H1 (cell line): ENCODE data around the gene ZNF813. TPM values are rescaled to one million over a fixed set of nuclear protein-coding genes. Genes with fewer than 3 reads are reported as not detected.

Source experiments
- BACH1 ChIP-seq: IDR thresholded peaks from 2 replicates; pipeline ENCODE4 v1.6.1; 2012; ENCODE audit warnings: low read length, improper control_type of control experiment
- CBX5 ChIP-seq: fragments of 300-800, 300-1000 bp; sonication (generic); IDR thresholded peaks from 2 replicates; pipeline ENCODE4 v1.7.1; 2016; ENCODE audit warnings: antibody characterized with exemption, low read length, low read depth
- CHD1 ChIP-seq: IDR thresholded peaks from 2 replicates; pipeline ENCODE4 v1.6.1; 2012; ENCODE audit warnings: low read depth, low read length, improper control_type of control experiment
- CHD2 ChIP-seq: IDR thresholded peaks from 2 replicates; pipeline ENCODE4 v1.6.1; 2012; ENCODE audit warnings: low read length, improper control_type of control experiment
- CREB1 ChIP-seq: IDR thresholded peaks from 2 replicates; pipeline ENCODE4 v1.6.1; 2012; ENCODE audit warnings: inconsistent platforms
- GTF2F1 ChIP-seq: IDR thresholded peaks from 2 replicates; pipeline ENCODE4 v1.6.1; 2012; ENCODE audit warnings: low read depth, low read length, improper control_type of control experiment, borderline replicate concordance
- JUND ChIP-seq: IDR thresholded peaks from 2 replicates; pipeline ENCODE4 v1.6.1; 2011; ENCODE audit warnings: mild to moderate bottlenecking, improper control_type of control experiment, low read length
- KDM1A ChIP-seq: fragments of 200-600, 300-600 bp; sonication (generic); IDR thresholded peaks from 2 replicates; pipeline ENCODE4 v1.7.1; 2016; ENCODE audit warnings: mild to moderate bottlenecking, low read length, borderline replicate concordance
- KDM5A ChIP-seq: fragments of 200-600 bp; IDR thresholded peaks from 2 replicates; pipeline ENCODE4 v1.7.1; 2012; ENCODE audit warnings: mild to moderate bottlenecking, low read length, inconsistent platforms, mixed read lengths
- POU5F1 ChIP-seq: IDR thresholded peaks from 2 replicates; pipeline ENCODE4 v1.6.1; 2011; ENCODE audit warnings: low read depth, mild to moderate bottlenecking, low read length, moderate library complexity
- RAD21 ChIP-seq, 2 experiments: IDR thresholded peaks in 1 of 2; conservative IDR thresholded peaks in 1 of 2; 2 replicates each; pipeline ENCODE4 v1.6.1; 2011; ENCODE audit warnings: low read depth in 2 of 2, low read length in 2 of 2, improper control_type of control experiment in 1 of 2, inconsistent platforms in 1 of 2, mild to moderate bottlenecking in 1 of 2, moderate library complexity in 1 of 2
- RBBP5 ChIP-seq: IDR thresholded peaks from 2 replicates; pipeline ENCODE4 v1.7.1; 2012; ENCODE audit warnings: low read depth, mild to moderate bottlenecking, inconsistent platforms, low read length, moderate library complexity, borderline replicate concordance
- RNF2 ChIP-seq: fragments of 200-900, 300-1000 bp; sonication (generic); IDR thresholded peaks from 2 replicates; pipeline ENCODE4 v1.7.1; 2016; ENCODE audit warnings: borderline replicate concordance, low read depth, mild to moderate bottlenecking, antibody characterized with exemption, low read length; ENCODE audit not compliant: poor library complexity, severe bottlenecking; ENCODE audit errors: missing control alignments
- RXRA ChIP-seq: IDR thresholded peaks from 2 replicates; pipeline ENCODE4 v1.6.1; 2011; ENCODE audit warnings: low read depth, mild to moderate bottlenecking, low read length, moderate library complexity; ENCODE audit not compliant: insufficient read depth
- SIRT6 ChIP-seq: IDR thresholded peaks from one replicate; pipeline ENCODE4 v1.7.1; 2012; ENCODE audit warnings: low read length, inconsistent platforms
- SP1 ChIP-seq: IDR thresholded peaks from 2 replicates; pipeline ENCODE4 v1.6.1; 2011; ENCODE audit warnings: low read depth, low read length
- SP2 ChIP-seq: IDR thresholded peaks from 2 replicates; pipeline ENCODE4 v1.6.1; 2012; ENCODE audit warnings: mild to moderate bottlenecking, low read length, inconsistent platforms
- SP4 ChIP-seq: IDR thresholded peaks from 2 replicates; pipeline ENCODE4 v1.6.1; 2012; ENCODE audit warnings: low read length, inconsistent platforms
- SRF ChIP-seq: IDR thresholded peaks from 2 replicates; pipeline ENCODE4 v1.6.1; 2011; ENCODE audit warnings: mild to moderate bottlenecking, low read depth, low read length, moderate library complexity
- TBP ChIP-seq: IDR thresholded peaks from 2 replicates; pipeline ENCODE4 v1.6.1; 2011; ENCODE audit warnings: low read depth, low read length, improper control_type of control experiment
- TCF12 ChIP-seq: IDR thresholded peaks from 2 replicates; pipeline ENCODE4 v1.6.1; 2011; ENCODE audit warnings: low read depth, mild to moderate bottlenecking, low read length
- ZNF274 ChIP-seq: IDR thresholded peaks from 2 replicates; pipeline ENCODE4 v1.7.0; 2012; ENCODE audit warnings: low read length, borderline replicate concordance; ENCODE audit errors: extremely low read depth
- polyA plus RNA-seq, 7 experiments: library from polyadenylated mRNA; depleted of rRNA in 3 of 7; stranded (reverse) in 5 of 7; unstranded in 2 of 7; fragments of >200 nt in 5 of 7; fragments of 200-250 nt in 2 of 7; gene quantifications; 1 replicate in 5 of 7; 2 replicates in 1 of 7; 4 replicates in 1 of 7; pipeline versions ENCODE4 v1.2.1 to v1.2.3, GENCODE V29; 2011 to 2013; ENCODE audit warnings: missing spikeins in 2 of 7, mixed read lengths in 2 of 7
- total RNA-seq: library from RNA; stranded (reverse); fragmentation: NEBNext Ultra II Directional; extraction: Animal tissue kit (Norgen Biotek cat#: 25700); gene quantifications from 2 replicates; pipeline ENCODE4 v1.2.1, GENCODE V29; 2021
- TF ChIP-seq, protein P1 (sequence below): IDR thresholded peaks from 2 replicates; pipeline ENCODE4 v1.6.1; 2011; ENCODE audit warnings: low read depth, mild to moderate bottlenecking, low read length; ENCODE audit not compliant: insufficient read depth
- TF ChIP-seq, protein P2 (sequence below): IDR thresholded peaks from 2 replicates; pipeline ENCODE4 v1.6.1; 2012; ENCODE audit warnings: inconsistent platforms

Gene ZNF813
- total and polyA plus RNA-seq, 2 of the 8 experiments (the other 6 are each of a cell fraction or from before 2014, with no cell fraction given), result 2.9 to 22.1 TPM

DNA sequence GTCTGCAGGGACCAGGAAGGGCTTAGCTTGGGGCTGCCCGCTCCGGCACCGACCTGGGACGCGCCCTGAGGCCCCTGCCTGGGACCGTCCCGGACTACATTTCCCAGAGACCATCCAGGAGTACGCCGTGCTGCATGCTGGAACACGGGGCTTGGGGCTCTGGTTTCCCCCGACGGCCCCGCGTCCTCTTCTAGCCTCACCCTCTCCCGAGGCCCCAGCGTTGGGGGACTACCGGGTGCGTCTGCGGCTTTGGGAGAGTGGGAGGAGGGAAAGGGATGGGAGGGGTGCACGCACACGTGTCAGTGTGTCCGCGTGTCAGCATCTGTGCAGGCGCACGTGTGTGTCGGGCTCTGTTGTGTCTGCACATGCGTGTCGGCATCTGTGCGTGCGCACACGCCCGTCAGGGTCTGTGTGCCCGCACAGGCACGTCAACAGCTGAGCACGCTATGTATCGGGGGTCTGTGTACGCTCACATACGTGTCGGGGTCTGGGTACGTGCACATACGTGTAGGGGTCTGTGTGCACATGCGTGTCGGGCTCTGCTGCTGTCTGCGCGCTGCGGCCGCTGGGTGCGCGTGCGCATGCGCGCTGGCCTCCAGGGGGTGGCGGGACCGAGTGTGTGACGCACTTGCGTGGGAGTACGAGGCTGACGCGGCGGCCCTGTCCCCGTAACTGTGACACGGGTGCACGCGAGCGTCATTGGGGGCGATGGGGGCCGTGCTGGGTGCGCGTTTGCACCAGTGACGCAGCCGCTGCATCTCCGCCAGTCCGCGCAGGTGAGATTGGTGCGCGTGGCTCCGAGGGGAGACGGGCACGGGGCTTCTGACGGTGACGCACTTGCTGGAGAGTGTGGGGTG lies 70.2 kb downstream of the ZNF813 start, which contains the start of gene ZNF331 (continued):
- no peak for TF ChIP-seq RNF2
- TF ChIP-seq, protein P1, sequence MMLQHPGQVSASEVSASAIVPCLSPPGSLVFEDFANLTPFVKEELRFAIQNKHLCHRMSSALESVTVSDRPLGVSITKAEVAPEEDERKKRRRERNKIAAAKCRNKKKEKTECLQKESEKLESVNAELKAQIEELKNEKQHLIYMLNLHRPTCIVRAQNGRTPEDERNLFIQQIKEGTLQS, result no peak
- TF ChIP-seq CBX5, result no peak
- TF ChIP-seq GTF2F1, result no peak
- no peak for TF ChIP-seq SRF
- no peak for TF ChIP-seq CHD1
- TF ChIP-seq, protein P2, sequence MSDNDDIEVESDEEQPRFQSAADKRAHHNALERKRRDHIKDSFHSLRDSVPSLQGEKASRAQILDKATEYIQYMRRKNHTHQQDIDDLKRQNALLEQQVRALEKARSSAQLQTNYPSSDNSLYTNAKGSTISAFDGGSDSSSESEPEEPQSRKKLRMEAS, result peak; percentile 87
- TF ChIP-seq CHD2, result no peak
- no peak for TF ChIP-seq KDM1A
- TF ChIP-seq TBP, result no peak
- no peak for TF ChIP-seq SIRT6
- no peak for TF ChIP-seq JUND
- no peak; the same call in 1 of the 2 replicates for TF ChIP-seq RBBP5
- TF ChIP-seq RXRA, result no peak
- TF ChIP-seq RAD21 (IDR thresholded peaks at IDR 0.05 in 1 of 2, conservative IDR thresholded peaks at IDR 0.05 in 1 of 2; ENCODE audit: low read depth in 2 of 2, low read length in 2 of 2), result no peak
- no peak for TF ChIP-seq SP1
- TF ChIP-seq TCF12, result no peak
- TF ChIP-seq ZNF274, result no peak
- no peak for TF ChIP-seq SP4
- no peak for TF ChIP-seq SP2
- no peak for TF ChIP-seq BACH1
- TF ChIP-seq KDM5A, result no peak
- no peak for TF ChIP-seq POU5F1
- peak; percentile 77; the same call in 1 of the 2 replicates for TF ChIP-seq CREB1
